Measurements from ENCODE around the gene DOCK2.

GRCh38 chr5:169901896-169902295 is 264.8 kb downstream of the DOCK2 start:
- TF ChIP-seq CTCF (IDR thresholded peaks at IDR 0.05) (no peak), POLR2A (IDR thresholded peaks at IDR 0.05) (no peak), EP300 (IDR thresholded peaks at IDR 0.05) (no peak)
